NCI-H82 (cell line): Measurements from ENCODE around the gene IVL.

Source experiments
- DNase-seq: peaks from one replicate; lab custom pipeline; 2025; lab: John Stamatoyannopoulos, UW

The IVL gene

DNA sequence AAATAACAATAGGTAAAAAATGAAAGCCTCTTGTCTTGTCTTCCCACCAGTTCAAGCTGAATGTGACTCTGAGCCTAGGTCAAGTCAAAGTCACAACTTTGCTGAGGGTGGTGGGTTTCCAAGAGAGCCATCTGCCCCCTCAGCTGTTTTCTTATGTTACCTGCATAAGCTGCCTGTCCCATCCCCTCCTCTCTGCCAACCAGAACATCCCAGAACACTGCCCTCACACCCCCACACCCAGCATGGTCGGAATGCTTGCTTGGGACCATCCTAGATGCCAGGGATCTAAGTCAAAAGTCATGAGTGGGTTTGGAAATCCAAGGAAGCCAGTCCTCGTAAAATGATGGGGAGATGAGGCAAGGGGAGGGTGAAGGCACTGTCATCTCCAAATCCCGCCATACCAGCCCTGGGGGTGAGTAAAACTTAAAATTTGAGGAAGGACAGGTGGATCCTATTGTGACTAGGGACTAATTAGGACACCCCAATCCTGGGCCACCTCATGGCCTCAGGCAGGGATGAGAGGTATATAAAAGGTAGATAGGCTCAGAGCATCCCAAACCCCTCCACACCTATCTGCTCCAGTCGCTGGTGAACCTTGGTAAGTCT, 38.4 kb downstream of the IVL start, which contains the start of gene SPRR5:
Gene SPRR5 (plus strand): TSS at position 556 of the 606 bp plus-strand sequence. CDS start 1,349 bp downstream, outside the sequence.
- DNase-seq, result no peak

- DNase-seq, result no peak
Observed at GRCh38 chr1:152951711-152952110, 43.4 kb downstream of the IVL start.

GRCh38 chr1:152953761-152954160, 45.4 kb downstream of the IVL start:
- no peak for DNase-seq

DNA sequence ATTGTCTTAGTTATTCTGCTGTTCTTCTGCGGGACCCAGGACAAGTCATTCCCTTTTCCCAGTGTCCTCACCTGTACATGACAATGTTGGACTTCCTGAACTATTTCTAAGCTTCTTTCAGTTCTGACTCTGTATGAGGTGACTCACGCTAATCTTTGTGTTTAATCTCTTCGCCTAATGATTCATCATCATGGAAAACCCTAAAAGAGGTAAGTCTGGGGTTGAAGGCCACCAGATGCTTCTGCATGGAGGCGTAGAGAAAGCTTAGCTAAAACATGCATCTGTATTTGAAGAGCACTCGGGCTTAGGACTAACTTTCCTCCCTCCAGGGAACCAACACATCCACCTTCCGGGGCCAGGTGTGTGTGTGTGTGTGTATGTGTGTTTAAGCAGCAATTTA, 46.1 kb downstream of the IVL start:
- DNase-seq, result no peak

- no peak for DNase-seq
Observed at GRCh38 chr1:152957561-152957960, 49.2 kb downstream of the IVL start.

GRCh38 chr1:152959273-152959672, 50.9 kb downstream of the IVL start:
- DNase-seq, result no peak

DNA sequence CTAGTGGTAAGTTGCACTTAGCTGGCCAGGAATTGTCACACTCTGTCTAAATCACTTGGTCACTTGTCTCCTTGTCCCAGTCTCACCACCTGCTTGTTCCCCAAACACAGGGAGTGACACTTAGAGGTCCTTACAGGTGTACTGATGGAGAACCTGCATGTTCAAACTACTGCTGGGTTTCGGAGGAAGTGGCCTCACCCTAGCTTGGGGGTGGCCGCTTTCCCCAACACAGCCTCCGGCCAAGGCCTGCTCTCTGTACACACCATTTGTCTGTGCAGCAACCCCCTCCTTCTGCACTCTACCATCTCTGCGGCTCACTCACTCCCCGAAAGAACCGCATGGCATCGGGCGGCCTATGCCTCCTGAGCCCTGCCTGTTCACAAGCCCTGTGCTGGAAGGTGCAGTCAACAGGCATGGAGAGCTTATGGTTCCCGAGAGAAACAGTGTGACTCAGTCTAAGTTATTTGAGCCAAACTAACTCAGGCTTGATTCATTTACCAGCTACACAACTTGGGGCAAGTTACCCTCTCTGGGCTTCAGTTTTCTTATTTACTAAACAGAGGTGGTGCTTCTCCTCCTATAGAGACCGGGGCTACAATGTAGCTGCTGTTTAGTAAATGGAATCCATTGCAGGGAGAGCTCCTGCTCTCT, 51.6 kb downstream of the IVL start:
- no peak for DNase-seq

DNA sequence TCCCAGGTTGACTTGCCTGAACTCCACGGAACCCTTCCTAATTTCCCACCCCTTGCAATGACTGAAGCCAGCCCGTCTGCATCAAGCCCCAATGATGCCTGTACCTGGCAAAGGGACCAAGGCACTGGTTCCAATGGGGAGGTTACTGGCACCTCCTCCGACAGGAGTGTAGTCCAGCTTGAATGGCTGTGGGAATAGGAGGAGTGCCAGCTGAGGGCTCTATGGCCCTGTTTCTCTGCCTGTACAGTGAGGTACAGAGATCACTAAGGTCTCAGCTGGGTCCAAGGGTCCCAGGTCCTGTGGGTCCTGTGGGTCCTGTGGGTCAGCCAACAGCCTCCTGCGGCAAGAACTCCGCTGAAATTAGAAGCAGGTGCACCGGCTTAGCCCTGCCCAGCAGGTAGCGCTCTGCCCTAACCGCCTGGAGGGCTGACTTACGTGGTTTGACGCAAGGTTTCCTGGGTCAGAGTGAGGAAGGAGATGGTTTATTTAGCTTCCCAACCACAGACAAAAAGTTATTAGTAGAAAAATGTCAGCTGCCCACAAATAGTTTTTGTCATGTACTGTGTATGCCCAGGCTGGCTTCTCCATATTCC, 52.2 kb downstream of the IVL start:
- DNase-seq, result no peak
